LNCAP (cell line): ENCODE data around the gene MMP12.

Experiments used
- TF ChIP-seq, protein P1 (sequence below): fragments of 450-650 bp; IDR thresholded peaks from 2 replicates; pipeline ENCODE4 v1.5.1; 2017; ENCODE audit warnings: mild to moderate bottlenecking

MMP12 gene

DNA sequence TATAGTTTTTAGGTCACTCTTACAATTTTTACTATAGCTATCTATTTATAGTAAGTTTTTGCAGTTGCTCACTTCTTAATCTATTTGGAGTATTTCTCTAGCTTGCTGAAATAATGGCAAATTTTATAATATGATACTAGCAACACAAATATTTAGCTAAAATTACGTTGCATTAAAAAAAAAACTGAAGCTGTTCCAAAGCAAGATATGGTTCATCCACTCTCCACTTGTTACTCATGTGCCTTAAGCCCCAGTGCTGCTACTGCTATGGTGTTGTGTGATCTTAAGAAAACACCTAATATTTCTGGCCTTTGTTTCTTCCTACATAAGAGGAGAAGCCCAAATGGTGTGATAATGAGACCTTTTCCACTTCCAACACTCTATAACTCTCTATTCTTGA lies 31.9 kb downstream of the MMP12 start:
- TF ChIP-seq, protein P1, sequence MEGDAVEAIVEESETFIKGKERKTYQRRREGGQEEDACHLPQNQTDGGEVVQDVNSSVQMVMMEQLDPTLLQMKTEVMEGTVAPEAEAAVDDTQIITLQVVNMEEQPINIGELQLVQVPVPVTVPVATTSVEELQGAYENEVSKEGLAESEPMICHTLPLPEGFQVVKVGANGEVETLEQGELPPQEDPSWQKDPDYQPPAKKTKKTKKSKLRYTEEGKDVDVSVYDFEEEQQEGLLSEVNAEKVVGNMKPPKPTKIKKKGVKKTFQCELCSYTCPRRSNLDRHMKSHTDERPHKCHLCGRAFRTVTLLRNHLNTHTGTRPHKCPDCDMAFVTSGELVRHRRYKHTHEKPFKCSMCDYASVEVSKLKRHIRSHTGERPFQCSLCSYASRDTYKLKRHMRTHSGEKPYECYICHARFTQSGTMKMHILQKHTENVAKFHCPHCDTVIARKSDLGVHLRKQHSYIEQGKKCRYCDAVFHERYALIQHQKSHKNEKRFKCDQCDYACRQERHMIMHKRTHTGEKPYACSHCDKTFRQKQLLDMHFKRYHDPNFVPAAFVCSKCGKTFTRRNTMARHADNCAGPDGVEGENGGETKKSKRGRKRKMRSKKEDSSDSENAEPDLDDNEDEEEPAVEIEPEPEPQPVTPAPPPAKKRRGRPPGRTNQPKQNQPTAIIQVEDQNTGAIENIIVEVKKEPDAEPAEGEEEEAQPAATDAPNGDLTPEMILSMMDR, result no peak

GRCh38 chr11:102840018-102840417 lies 34.8 kb downstream of the MMP12 start:
- TF ChIP-seq, protein P1, result no peak

- TF ChIP-seq, protein P1, result no peak
These were observed 37.1 kb downstream of the MMP12 start for GRCh38 chr11:102837646-102838045.

DNA sequence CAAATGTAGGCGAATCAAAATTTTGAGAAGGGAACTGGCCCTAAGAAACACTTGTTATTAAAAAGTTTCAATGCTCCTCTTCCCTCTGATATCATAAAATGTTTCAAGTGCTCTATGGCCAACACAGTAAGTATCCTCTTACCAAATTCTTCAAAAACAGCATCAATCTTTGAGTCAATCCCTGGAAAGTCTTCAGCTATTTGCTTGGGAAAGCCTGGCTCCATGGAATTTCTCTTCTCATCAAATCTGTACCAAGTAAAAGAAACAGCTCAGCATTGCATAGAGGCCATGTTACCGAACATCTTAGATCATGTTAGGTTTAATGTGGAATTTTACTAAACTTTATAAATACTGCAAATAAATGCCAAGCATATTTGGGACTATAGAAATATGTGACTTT lies 37.6 kb downstream of the MMP12 start:
- TF ChIP-seq, protein P1, result no peak

DNA sequence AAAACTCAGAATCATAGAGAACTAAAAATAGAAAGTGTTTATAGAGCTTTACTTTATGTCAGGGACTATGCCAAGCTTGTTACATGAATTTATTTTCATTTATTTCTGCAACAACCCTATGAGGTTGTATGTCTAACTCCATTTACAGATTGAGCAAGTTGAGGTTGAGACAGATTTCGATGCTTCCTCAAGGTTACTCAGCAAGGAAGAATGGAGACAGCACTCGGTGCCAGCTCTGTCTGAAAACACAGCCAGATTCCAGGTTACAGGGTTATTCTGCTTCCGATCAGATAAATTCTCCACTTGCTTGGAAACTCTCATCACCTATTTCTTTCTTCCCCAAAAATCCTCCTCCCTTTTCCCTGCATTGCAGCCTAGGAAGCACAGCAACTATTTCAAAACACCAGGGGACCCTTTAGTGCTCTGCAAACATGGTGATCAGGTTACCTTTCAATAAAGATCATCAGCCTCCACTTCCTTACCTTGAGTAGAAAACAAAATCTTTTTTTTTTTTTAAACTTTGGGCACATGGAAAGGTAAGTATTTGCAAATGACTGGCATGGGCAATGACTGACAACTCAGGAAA lies 38.4 kb downstream of the MMP12 start:
- TF ChIP-seq, protein P1, result no peak

DNA sequence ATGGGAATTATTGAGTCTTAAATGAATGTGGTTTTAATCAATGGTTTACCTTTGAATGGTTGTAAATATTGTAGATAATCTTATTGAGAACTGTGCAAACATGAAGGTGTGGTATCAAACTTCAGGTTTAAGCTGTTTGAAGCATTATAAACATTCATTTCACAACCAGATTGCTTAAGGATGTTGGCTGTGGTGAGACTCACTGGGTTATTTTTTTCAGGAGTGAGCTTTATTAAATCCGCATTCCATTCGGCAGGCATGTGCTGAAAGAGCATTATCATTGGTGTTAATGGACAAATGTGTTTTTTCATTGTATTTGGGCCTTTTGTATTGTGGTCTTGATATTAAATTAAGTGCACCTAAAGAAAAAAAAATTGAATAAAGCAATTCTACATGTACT lies 41.1 kb downstream of the MMP12 start:
- TF ChIP-seq, protein P1, result no peak

DNA sequence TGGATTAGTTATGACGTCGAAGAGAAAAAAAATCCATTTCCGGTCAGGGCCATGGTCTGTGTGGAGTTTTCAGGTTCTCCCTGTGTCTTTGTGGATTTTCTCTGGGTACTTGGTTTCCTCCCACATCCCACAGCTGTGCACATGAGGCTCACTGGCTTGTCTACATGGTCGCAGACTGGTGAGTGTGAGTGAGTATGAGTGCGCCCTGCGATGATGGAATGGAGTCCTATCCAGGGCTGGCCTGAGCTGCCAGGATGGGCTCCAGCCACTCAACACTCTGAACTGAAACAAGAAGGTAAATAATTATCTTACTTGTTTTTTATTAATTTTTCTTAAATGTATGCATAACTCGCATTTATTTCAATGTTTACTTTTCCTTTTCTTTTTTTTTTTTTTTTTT lies 42.2 kb downstream of the MMP12 start:
- TF ChIP-seq, protein P1, result no peak
